GM23338 (cell line): ENCODE results near the gene CNTNAP5. TPM values are rescaled to one million over a fixed set of nuclear protein-coding genes. Genes with fewer than 3 reads are reported as not detected.

Experiments
- ATAC-seq: fragments of 200-7000 bp; cut with Tn5 transposase; 3 replicates; pipeline ENCODE4 v1.9.1; 2020
- DNase-seq: peaks from one replicate; pipeline ENCODE4 v3.0.0-alpha.2; 2015; ENCODE audit warnings: low spot score
- H2AFZ ChIP-seq: fragments of 200-600 bp; sonication (generic); 2 replicates; pipeline ENCODE4 v1.8.0; 2016; ENCODE audit warnings: antibody characterized with exemption, mild to moderate bottlenecking, moderate library complexity
- H3F3A ChIP-seq: fragments of 200-600 bp; sonication (generic); replicated peaks from 2 replicates; pipeline ENCODE4 v1.8.0; 2017; ENCODE audit warnings: antibody characterized with exemption, mixed run types, low read depth
- H3K27ac ChIP-seq: fragments of 200-600 bp; sonication (generic); 2 replicates; pipeline ENCODE4 v1.6.1; 2016; ENCODE audit warnings: low read depth
- H3K27me3 ChIP-seq: fragments of 200-600 bp; sonication (generic); 2 replicates; pipeline ENCODE4 v1.8.0; 2016; ENCODE audit warnings: mild to moderate bottlenecking, mixed run types, moderate library complexity; ENCODE audit not compliant: insufficient read depth
- H3K36me3 ChIP-seq: fragments of 200-600 bp; sonication (generic); 2 replicates; pipeline ENCODE4 v1.8.0; 2016; ENCODE audit warnings: mild to moderate bottlenecking; ENCODE audit not compliant: insufficient read depth
- H3K4me1 ChIP-seq: fragments of 200-600 bp; sonication (generic); 2 replicates; pipeline ENCODE4 v1.8.0; 2016; ENCODE audit warnings: mild to moderate bottlenecking, moderate library complexity; ENCODE audit not compliant: insufficient read depth
- H3K4me2 ChIP-seq: fragments of 200-600 bp; sonication (generic); 2 replicates; pipeline ENCODE4 v1.7.1; 2017; ENCODE audit warnings: mixed run types
- H3K4me3 ChIP-seq: fragments of 200-600 bp; sonication (generic); 2 replicates; pipeline ENCODE4 v1.6.1; 2016; ENCODE audit warnings: mixed run types
- H3K79me2 ChIP-seq: fragments of 200-600 bp; sonication (generic); replicated peaks from 2 replicates; pipeline ENCODE4 v1.8.0; 2017; ENCODE audit warnings: mild to moderate bottlenecking; ENCODE audit not compliant: insufficient read depth
- H3K9me2 ChIP-seq: fragments of 200-600 bp; sonication (generic); 2 replicates; pipeline ENCODE4 v1.8.0; 2017; ENCODE audit not compliant: insufficient read depth
- H4K20me1 ChIP-seq: fragments of 200-600 bp; sonication (generic); replicated peaks from 2 replicates; pipeline ENCODE4 v1.8.0; 2017; ENCODE audit warnings: mild to moderate bottlenecking; ENCODE audit not compliant: insufficient read depth
- H3K27ac Mint-ChIP-seq: 2 replicates; pipeline ENCODE4 v1.8.0; 2020; ENCODE audit warnings: inconsistent platforms, mild to moderate bottlenecking, moderate library complexity, mixed read lengths
- H3K27me3 Mint-ChIP-seq: 3 replicates; pipeline ENCODE4 v1.8.0; 2022; ENCODE audit warnings: low read depth, mild to moderate bottlenecking, moderate library complexity, mixed read lengths, inconsistent platforms; ENCODE audit not compliant: insufficient read depth, poor library complexity
- H3K36me3 Mint-ChIP-seq: 3 replicates; pipeline ENCODE4 v1.8.0; 2021; ENCODE audit warnings: low read depth, mild to moderate bottlenecking, inconsistent platforms, moderate library complexity, mixed read lengths
- H3K4me1 Mint-ChIP-seq: 3 replicates; pipeline ENCODE4 v1.8.0; 2020; ENCODE audit warnings: mild to moderate bottlenecking, inconsistent platforms, mixed read lengths
- H3K4me3 Mint-ChIP-seq: 3 replicates; pipeline ENCODE4 v1.8.0; 2021; ENCODE audit warnings: moderate library complexity, mild to moderate bottlenecking, inconsistent platforms, mixed read lengths
- H3K9me3 Mint-ChIP-seq: 3 replicates; pipeline ENCODE4 v1.8.0; 2020; ENCODE audit warnings: moderate library complexity, mild to moderate bottlenecking, inconsistent platforms, mixed read lengths
- CREB1 ChIP-seq: fragments of 250-450 bp; sonication (Bioruptor Pico); IDR thresholded peaks from 2 replicates; pipeline ENCODE4 v1.5.0; 2020; ENCODE audit warnings: low read depth, mild to moderate bottlenecking, moderate library complexity
- EZH2 ChIP-seq: fragments of 200-600 bp; sonication (generic); IDR thresholded peaks from one replicate; pipeline ENCODE4 v1.8.0; 2017; ENCODE audit warnings: antibody characterized with exemption, mild to moderate bottlenecking, low read depth; ENCODE audit not compliant: unreplicated experiment
- JUNB ChIP-seq: IDR thresholded peaks from one replicate; pipeline ENCODE4 v1.6.1; 2016; ENCODE audit warnings: antibody characterized with exemption; ENCODE audit not compliant: unreplicated experiment
- NANOG ChIP-seq: IDR thresholded peaks from 2 replicates; pipeline ENCODE4 v1.6.1; 2016; ENCODE audit warnings: antibody characterized with exemption, borderline replicate concordance
- POLR2AphosphoS5 ChIP-seq: IDR thresholded peaks from 2 replicates; pipeline ENCODE4 v1.6.1; 2016; ENCODE audit warnings: antibody characterized with exemption, low read depth
- STAT1 ChIP-seq: IDR thresholded peaks from one replicate; pipeline ENCODE4 v1.6.1; 2016; ENCODE audit warnings: antibody characterized with exemption; ENCODE audit not compliant: unreplicated experiment
- ZNF114 ChIP-seq: fragments of 250-450 bp; sonication (Bioruptor Pico); IDR thresholded peaks from 2 replicates; pipeline ENCODE4 v1.5.0; 2020; ENCODE audit warnings: mild to moderate bottlenecking, moderate library complexity
- ZNF331 ChIP-seq: fragments of 250-450 bp; sonication (Bioruptor Pico); IDR thresholded peaks from 2 replicates; pipeline ENCODE4 v1.5.0; 2020; ENCODE audit warnings: low read depth, mild to moderate bottlenecking, moderate library complexity
- polyA plus RNA-seq: library from polyadenylated mRNA; unstranded; fragments of >200 nt; fragmentation: Nextera tagmentation; extraction: Ambion mirVana; gene quantifications from 2 replicates; pipeline ENCODE4 v1.2.1, GENCODE V29; 2016
- total RNA-seq: library from RNA; depleted of rRNA; stranded (reverse); fragments of >200 nt; shearing (Covaris generic); gene quantifications from 2 replicates; pipeline ENCODE4 v1.2.3, GENCODE V29; 2014
- TF ChIP-seq, protein P1 (sequence below): IDR thresholded peaks from 2 replicates; pipeline ENCODE4 v1.6.1; 2016; ENCODE audit warnings: antibody characterized with exemption
- TF ChIP-seq, protein P2 (sequence below): IDR thresholded peaks from one replicate; pipeline ENCODE4 v1.6.1; 2018; ENCODE audit warnings: antibody characterized with exemption; ENCODE audit not compliant: unreplicated experiment
- TF ChIP-seq, protein P3 (sequence below), 2 experiments: fragments of 200-600 bp in 1 of 2; sonication (generic) in 1 of 2; conservative IDR thresholded peaks; 2 replicates each; pipeline versions ENCODE4 v1.5.1 to v1.6.1; 2016 to 2017; ENCODE audit warnings: antibody characterized with exemption in 2 of 2, low read depth in 2 of 2, mild to moderate bottlenecking in 2 of 2, moderate library complexity in 1 of 2

Gene CNTNAP5
- total and polyA plus RNA-seq, 2 experiments from 2014 or later: 0.49 to 0.50 TPM

DNA sequence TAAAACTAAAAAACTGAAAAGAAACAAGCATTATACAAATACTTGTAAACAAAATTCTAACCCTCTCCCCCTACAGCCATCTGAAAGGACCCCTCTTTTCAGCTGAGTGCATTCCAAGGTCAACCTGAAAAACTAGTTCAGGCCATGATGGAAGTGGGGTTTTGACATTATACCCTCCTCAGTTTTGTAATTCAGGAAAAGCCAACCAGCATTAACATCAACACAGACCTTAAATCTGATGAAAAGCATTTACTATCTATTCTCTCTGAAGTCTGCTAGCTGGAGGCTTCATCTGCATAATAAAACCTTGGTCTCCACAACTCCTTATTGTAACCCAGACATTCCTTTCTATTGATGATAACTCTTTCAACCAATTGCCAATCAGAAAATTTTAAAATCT, 302.2 kb downstream of the CNTNAP5 start:
- H3F3A ChIP-seq: no peaks in the 10 kb centered on the region
- H3K36me3 ChIP-seq: no peaks in the 10 kb centered on the region
- no peaks in the 10 kb centered on the region for H3K27me3 ChIP-seq
- H3K27ac ChIP-seq: peak overlapping the region; percentile 87
- ATAC-seq: peak; percentile 72
- TF ChIP-seq JUNB (no peak), NANOG (peak; percentile 61)
- H3K4me3 Mint-ChIP-seq: peak overlapping the region; percentile 15; the same call in 1 of the 3 replicates
- H4K20me1 ChIP-seq: no peaks in the 10 kb centered on the region
- H3K27ac Mint-ChIP-seq: peak overlapping the region; percentile 86
- H3K4me1 Mint-ChIP-seq: peaks cover 36% of the 10 kb centered on the region
- peaks cover 25% of the 10 kb centered on the region for H3K4me1 ChIP-seq
- H3K27me3 Mint-ChIP-seq: peaks cover 3% of the 10 kb centered on the region
- 0 out of 3 replicates have a peak, but pooled peaks cover 3% of the 10 kb centered on the region for H3K9me3 Mint-ChIP-seq
- no peak overlapping the region for H2AFZ ChIP-seq
- no peaks in the 10 kb centered on the region for H3K79me2 ChIP-seq
- DNase-seq: peak; percentile 60
- H3K4me2 ChIP-seq: no peak overlapping the region; the same call in 1 of the 2 replicates
- peaks cover 11% of the 10 kb centered on the region for H3K9me2 ChIP-seq
- H3K36me3 Mint-ChIP-seq: peaks cover 4% of the 10 kb centered on the region; the same call in 2 of the 3 replicates
- H3K4me3 ChIP-seq: 0 out of 2 replicates have a peak overlapping the region, but pooled peaks have one; percentile 17

DNA sequence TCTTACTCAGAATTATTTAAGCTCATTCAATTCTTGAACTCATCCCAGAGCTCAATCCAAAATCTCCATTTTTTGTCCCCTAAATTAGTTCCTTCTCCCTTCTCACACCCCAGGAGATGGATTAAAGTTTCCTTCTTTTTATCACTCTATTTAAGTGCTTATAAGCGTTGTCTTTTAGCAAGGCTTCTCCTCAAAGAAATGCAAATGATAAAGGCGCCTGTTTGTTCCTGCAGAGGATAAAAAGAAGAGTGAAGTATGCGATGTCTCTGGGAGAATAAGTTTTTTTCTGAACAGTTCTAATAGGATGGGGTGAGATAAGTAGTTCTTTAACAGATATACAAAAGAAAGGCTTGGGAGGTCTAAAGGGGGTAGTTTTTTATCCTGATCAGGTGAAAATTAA, 303.3 kb downstream of the CNTNAP5 start:
- no peak overlapping the region for H2AFZ ChIP-seq
- Mint-ChIP-seq H3K4me3 (peak overlapping the region; percentile 28), H3K36me3 (peaks cover 4% of the 10 kb centered on the region; the same call in 2 of the 3 replicates), H3K9me3 (0 out of 3 replicates have a peak, but pooled peaks cover 3% of the 10 kb centered on the region), H3K27ac (peak overlapping the region; percentile 12), H3K27me3 (peaks cover 3% of the 10 kb centered on the region), H3K4me1 (peaks cover 36% of the 10 kb centered on the region)
- H3F3A ChIP-seq: no peaks in the 10 kb centered on the region
- H3K4me3 ChIP-seq: peak overlapping the region; percentile 17
- DNase-seq (peak; percentile 45), ATAC-seq (peak; percentile 68)
- H3K36me3 ChIP-seq: no peaks in the 10 kb centered on the region
- TF ChIP-seq JUNB: no peak
- TF ChIP-seq NANOG: peak; percentile 68; the same call in 1 of the 2 replicates
- peaks cover 25% of the 10 kb centered on the region for H3K4me1 ChIP-seq
- no peaks in the 10 kb centered on the region for H3K27me3 ChIP-seq
- peak overlapping the region; percentile 87 for H3K27ac ChIP-seq
- H3K9me2 ChIP-seq: peaks cover 11% of the 10 kb centered on the region
- H4K20me1 ChIP-seq: no peaks in the 10 kb centered on the region
- H3K79me2 ChIP-seq: no peaks in the 10 kb centered on the region
- peak overlapping the region; percentile 60 for H3K4me2 ChIP-seq

DNA sequence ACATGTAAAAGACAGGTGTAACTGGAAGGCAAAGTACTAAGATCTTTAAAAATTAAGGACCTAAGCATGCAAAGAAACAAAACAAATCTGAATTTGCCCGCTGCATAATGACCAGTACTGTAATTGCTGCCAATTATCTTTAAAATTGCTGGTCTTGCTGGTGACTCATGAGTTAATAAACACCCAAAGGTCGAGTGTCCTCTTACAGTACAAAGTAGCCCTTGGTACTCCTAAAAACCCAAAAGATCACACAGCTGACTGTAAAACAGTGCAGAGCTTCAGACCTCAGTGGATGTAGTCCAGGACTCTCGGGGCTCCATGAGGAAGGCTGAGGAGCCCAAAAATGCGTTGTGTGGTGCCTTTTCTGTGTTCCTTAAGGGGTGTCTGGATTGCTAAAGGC, 308.7 kb downstream of the CNTNAP5 start:
- Mint-ChIP-seq H3K27me3 (peaks cover 4% of the 10 kb centered on the region), H3K4me1 (peaks cover 22% of the 10 kb centered on the region), H3K9me3 (peaks cover 11% of the 10 kb centered on the region; the same call in 2 of the 3 replicates), H3K4me3 (no peak overlapping the region), H3K36me3 (peaks cover 15% of the 10 kb centered on the region; the same call in 2 of the 3 replicates), H3K27ac (no peak overlapping the region)
- H4K20me1 ChIP-seq: no peaks in the 10 kb centered on the region
- no peak overlapping the region for H3K4me3 ChIP-seq
- no peak overlapping the region for H3K27ac ChIP-seq
- H3K36me3 ChIP-seq: no peaks in the 10 kb centered on the region
- peaks cover 23% of the 10 kb centered on the region for H3K4me1 ChIP-seq
- H3K4me2 ChIP-seq: no peak overlapping the region
- DNase-seq: no peak
- no peaks in the 10 kb centered on the region for H3K79me2 ChIP-seq
- peak overlapping the region; percentile 80 for H2AFZ ChIP-seq
- no peak for ATAC-seq
- peaks cover 11% of the 10 kb centered on the region; the same call in 1 of the 2 replicates for H3K9me2 ChIP-seq
- no peaks in the 10 kb centered on the region for H3F3A ChIP-seq
- no peaks in the 10 kb centered on the region for H3K27me3 ChIP-seq
- TF ChIP-seq ZNF114 (CRISPR knock-in tag) (no peak), STAT1 (no peak), EZH2 (no peak), ZNF331 (CRISPR knock-in tag) (no peak), POLR2AphosphoS5 (no peak), NANOG (no peak), CREB1 (CRISPR knock-in tag) (no peak), JUNB (no peak)
- TF ChIP-seq, protein P1, sequence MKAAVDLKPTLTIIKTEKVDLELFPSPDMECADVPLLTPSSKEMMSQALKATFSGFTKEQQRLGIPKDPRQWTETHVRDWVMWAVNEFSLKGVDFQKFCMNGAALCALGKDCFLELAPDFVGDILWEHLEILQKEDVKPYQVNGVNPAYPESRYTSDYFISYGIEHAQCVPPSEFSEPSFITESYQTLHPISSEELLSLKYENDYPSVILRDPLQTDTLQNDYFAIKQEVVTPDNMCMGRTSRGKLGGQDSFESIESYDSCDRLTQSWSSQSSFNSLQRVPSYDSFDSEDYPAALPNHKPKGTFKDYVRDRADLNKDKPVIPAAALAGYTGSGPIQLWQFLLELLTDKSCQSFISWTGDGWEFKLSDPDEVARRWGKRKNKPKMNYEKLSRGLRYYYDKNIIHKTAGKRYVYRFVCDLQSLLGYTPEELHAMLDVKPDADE: no peak
- TF ChIP-seq, protein P2, sequence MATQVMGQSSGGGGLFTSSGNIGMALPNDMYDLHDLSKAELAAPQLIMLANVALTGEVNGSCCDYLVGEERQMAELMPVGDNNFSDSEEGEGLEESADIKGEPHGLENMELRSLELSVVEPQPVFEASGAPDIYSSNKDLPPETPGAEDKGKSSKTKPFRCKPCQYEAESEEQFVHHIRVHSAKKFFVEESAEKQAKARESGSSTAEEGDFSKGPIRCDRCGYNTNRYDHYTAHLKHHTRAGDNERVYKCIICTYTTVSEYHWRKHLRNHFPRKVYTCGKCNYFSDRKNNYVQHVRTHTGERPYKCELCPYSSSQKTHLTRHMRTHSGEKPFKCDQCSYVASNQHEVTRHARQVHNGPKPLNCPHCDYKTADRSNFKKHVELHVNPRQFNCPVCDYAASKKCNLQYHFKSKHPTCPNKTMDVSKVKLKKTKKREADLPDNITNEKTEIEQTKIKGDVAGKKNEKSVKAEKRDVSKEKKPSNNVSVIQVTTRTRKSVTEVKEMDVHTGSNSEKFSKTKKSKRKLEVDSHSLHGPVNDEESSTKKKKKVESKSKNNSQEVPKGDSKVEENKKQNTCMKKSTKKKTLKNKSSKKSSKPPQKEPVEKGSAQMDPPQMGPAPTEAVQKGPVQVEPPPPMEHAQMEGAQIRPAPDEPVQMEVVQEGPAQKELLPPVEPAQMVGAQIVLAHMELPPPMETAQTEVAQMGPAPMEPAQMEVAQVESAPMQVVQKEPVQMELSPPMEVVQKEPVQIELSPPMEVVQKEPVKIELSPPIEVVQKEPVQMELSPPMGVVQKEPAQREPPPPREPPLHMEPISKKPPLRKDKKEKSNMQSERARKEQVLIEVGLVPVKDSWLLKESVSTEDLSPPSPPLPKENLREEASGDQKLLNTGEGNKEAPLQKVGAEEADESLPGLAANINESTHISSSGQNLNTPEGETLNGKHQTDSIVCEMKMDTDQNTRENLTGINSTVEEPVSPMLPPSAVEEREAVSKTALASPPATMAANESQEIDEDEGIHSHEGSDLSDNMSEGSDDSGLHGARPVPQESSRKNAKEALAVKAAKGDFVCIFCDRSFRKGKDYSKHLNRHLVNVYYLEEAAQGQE: no peak
- TF ChIP-seq, protein P3, sequence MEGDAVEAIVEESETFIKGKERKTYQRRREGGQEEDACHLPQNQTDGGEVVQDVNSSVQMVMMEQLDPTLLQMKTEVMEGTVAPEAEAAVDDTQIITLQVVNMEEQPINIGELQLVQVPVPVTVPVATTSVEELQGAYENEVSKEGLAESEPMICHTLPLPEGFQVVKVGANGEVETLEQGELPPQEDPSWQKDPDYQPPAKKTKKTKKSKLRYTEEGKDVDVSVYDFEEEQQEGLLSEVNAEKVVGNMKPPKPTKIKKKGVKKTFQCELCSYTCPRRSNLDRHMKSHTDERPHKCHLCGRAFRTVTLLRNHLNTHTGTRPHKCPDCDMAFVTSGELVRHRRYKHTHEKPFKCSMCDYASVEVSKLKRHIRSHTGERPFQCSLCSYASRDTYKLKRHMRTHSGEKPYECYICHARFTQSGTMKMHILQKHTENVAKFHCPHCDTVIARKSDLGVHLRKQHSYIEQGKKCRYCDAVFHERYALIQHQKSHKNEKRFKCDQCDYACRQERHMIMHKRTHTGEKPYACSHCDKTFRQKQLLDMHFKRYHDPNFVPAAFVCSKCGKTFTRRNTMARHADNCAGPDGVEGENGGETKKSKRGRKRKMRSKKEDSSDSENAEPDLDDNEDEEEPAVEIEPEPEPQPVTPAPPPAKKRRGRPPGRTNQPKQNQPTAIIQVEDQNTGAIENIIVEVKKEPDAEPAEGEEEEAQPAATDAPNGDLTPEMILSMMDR (conservative IDR thresholded peaks at IDR 0.05; ENCODE audit: low read depth in 2 of 2): no peak
